Right lobe of liver (tissue), 4 donors: ENCODE results near the gene CTXN2.

Source experiments
- POLR2A ChIP-seq: fragments of 450-650 bp; IDR thresholded peaks from one replicate; pipeline ENCODE4 v1.6.1; 2017; ENCODE audit warnings: antibody characterized with exemption, mild to moderate bottlenecking
- TF ChIP-seq, protein P1 (sequence below), 4 donors: fragments of 200-600 bp in 3 of 4; fragments of 450-650 bp in 1 of 4; IDR thresholded peaks; one replicate each; pipeline versions ENCODE4 v1.5.1 to v1.8.0; 2016 to 2022; ENCODE audit warnings: antibody characterized with exemption in 4 of 4, mild to moderate bottlenecking in 2 of 4
- donor health status: DM: no; HTN: no; CAD: no.
- donor health status: DM: no; HTN: no; CAD: no.
- donor health status: DM: no; HTN: yes; CAD: no.

- TF ChIP-seq, protein P1, sequence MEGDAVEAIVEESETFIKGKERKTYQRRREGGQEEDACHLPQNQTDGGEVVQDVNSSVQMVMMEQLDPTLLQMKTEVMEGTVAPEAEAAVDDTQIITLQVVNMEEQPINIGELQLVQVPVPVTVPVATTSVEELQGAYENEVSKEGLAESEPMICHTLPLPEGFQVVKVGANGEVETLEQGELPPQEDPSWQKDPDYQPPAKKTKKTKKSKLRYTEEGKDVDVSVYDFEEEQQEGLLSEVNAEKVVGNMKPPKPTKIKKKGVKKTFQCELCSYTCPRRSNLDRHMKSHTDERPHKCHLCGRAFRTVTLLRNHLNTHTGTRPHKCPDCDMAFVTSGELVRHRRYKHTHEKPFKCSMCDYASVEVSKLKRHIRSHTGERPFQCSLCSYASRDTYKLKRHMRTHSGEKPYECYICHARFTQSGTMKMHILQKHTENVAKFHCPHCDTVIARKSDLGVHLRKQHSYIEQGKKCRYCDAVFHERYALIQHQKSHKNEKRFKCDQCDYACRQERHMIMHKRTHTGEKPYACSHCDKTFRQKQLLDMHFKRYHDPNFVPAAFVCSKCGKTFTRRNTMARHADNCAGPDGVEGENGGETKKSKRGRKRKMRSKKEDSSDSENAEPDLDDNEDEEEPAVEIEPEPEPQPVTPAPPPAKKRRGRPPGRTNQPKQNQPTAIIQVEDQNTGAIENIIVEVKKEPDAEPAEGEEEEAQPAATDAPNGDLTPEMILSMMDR (IDR thresholded peaks at IDR 0.05) = no peak
- no peak for TF ChIP-seq POLR2A
Measured at GRCh38 chr15:48185529-48185928, 5.9 kb upstream of the CTXN2 start.
